ENCODE measurements around the gene ABHD14A. TPM values are rescaled to one million over a fixed set of nuclear protein-coding genes. Genes with fewer than 3 reads are reported as not detected.
"Not testable (repeated sequence)": the region's sequence is repeated elsewhere in the genome, so short reads cannot be mapped to it uniquely, and the experiment has no call there.

ABHD14A gene
- polyA plus RNA-seq, 2 of the 4 experiments (the other 2 are of a cell fraction), result 6.3 to 9.5 TPM

GRCh38 chr3:51927061-51927977 lies 47.5 kb upstream of the ABHD14A start:
- no peak for FAIRE-seq
- ChIA-PET CTCF (interaction anchor here (0.7 kb wide), 1 partner anchor 56 kb away, joined by 3 read pairs; the partner anchor contains the start of gene ACY1), POLR2A (no interaction called here)
- no peak for ATAC-seq
- DNase-seq (ENCODE audit: low read depth in 1 of 2, low spot score in 1 of 2), result no peak
- H3K27ac ChIP-seq, result no peak overlapping the region
- H3K4me1 ChIP-seq, result no peaks in the 10 kb centered on the region
- H3K4me2 ChIP-seq, result no peak overlapping the region
- whole genome bisulfite sequencing (ENCODE audit: missing lambda C conversion rate), result 63% methylated on average over 5 of the region's 5 CpGs
- H3K4me3 ChIP-seq, result no peak overlapping the region
- no peak for TF ChIP-seq REST (IDR thresholded peaks at IDR 0.05)
- TF ChIP-seq E2F6 (IDR thresholded peaks at IDR 0.05; ENCODE audit: borderline replicate concordance, low read depth), result no peak
- no peak for TF ChIP-seq NR3C1 (IDR thresholded peaks at IDR 0.05)
- TF ChIP-seq FOSL2 (IDR thresholded peaks at IDR 0.05), result no peak
- TF ChIP-seq FOSL2 (CRISPR knock-in tag; IDR thresholded peaks at IDR 0.05), result no peak
- TF ChIP-seq POLR2AphosphoS2 (conservative IDR thresholded peaks at IDR 0.05; ENCODE audit: low read length), result no peak
- TF ChIP-seq ATOH8 (CRISPR knock-in tag; IDR thresholded peaks at IDR 0.05; ENCODE audit: low read depth), result no peak
- no peak for TF ChIP-seq EHMT2 (IDR thresholded peaks at IDR 0.05; ENCODE audit: low read depth)
- TF ChIP-seq MAFK (IDR thresholded peaks at IDR 0.05; ENCODE audit: partially characterized antibody), result no peak
- no peak for TF ChIP-seq CBX8 (IDR thresholded peaks at IDR 0.05)
- no peak for TF ChIP-seq USF2 (IDR thresholded peaks at IDR 0.05)
- H3K9me3 ChIP-seq, result no peaks in the 10 kb centered on the region

- 92% methylated on average over 4 of the region's 7 CpGs for WGBS (ENCODE audit: missing lambda C conversion rate)
- no peak overlapping the region for H3K27ac ChIP-seq
- no peaks in the 10 kb centered on the region for H3K9me3 ChIP-seq
- H3K4me1 ChIP-seq, result no peaks in the 10 kb centered on the region
- FAIRE-seq (no peak), ATAC-seq (no peak; a peak in 1 of 6 replicates), DNase-seq (ENCODE audit: low read depth in 1 of 2, low spot score in 1 of 2) (no peak)
- TF ChIP-seq USF2 (IDR thresholded peaks at IDR 0.05) (no peak), BCL3 (IDR thresholded peaks at IDR 0.05) (no peak), HOXB5 (CRISPR knock-in tag; IDR thresholded peaks at IDR 0.05) (no peak), ZSCAN20 (CRISPR knock-in tag; IDR thresholded peaks at IDR 0.05) (no peak), KDM5A (IDR thresholded peaks at IDR 0.05) (no peak), ZFP36 (IDR thresholded peaks at IDR 0.05; ENCODE audit: borderline replicate concordance, partially characterized antibody) (no peak)
- ChIA-PET POLR2A (no interaction called here), CTCF (interaction anchor here (0.6 kb wide), 1 partner anchor 112 kb away, joined by 4 read pairs; no protein-coding TSS in a partner anchor)
- H3K4me2 ChIP-seq, result no peak overlapping the region
- H3K4me3 ChIP-seq, result no peak overlapping the region
These were observed 46.4 kb upstream of the ABHD14A start for GRCh38 chr3:51928438-51928837.

- CTCF ChIA-PET, result interaction anchor here (0.6 kb wide), 1 partner anchor 113 kb away, joined by 4 read pairs; no protein-coding TSS in a partner anchor
- DNase-seq (ENCODE audit: low read depth in 1 of 2, low spot score in 1 of 2); H3K4me3 ChIP-seq; ATAC-seq; H3K4me2 ChIP-seq; FAIRE-seq; H3K4me1 ChIP-seq; POLR2A ChIA-PET; H3K9me3 ChIP-seq; H3K27ac ChIP-seq: not testable (repeated sequence)
- WGBS (ENCODE audit: missing lambda C conversion rate), result 100% methylated on average over 1 of the region's 3 CpGs
These were observed 45.9 kb upstream of the ABHD14A start for GRCh38 chr3:51928981-51929380.
